Activated naive CD8-positive, alpha-beta T cell treated with anti-CD3 and anti-CD28 coated beads, Interleukin-2, amount 10 ng/mL, durations not matched to agents 7 days and 5 days (primary cell): ENCODE measurements around the gene MINK1. TPM values are rescaled to one million over a fixed set of nuclear protein-coding genes. Genes with fewer than 3 reads are reported as not detected.
A peak's percentile ranks its signal among the peaks of the same experiment; 100 is the strongest.
"Not testable (repeated sequence)": the region's sequence is repeated elsewhere in the genome, so short reads cannot be mapped to it uniquely, and the experiment has no call there.

ENCODE experiments used
- ATAC-seq: fragments of 150-1000 bp; cut with Tn5 transposase; one replicate; pipeline ENCODE4 v1.10.0; 2021; ENCODE audit warnings: low read depth, moderate library complexity
- POLR2A ChIA-PET: fragments of 350-600 bp; sonication (Branson Sonifier 250); formaldehyde crosslinking; loops from one replicate; lab custom pipeline; 2021; ENCODE audit warnings: antibody characterized with exemption; lab: Charles Lee
- DNase-seq: peaks from one replicate; pipeline ENCODE4 v3.0.0; 2021
- H3K27ac Mint-ChIP-seq: one replicate; pipeline ENCODE4 v1.8.0; 2022; ENCODE audit warnings: mild to moderate bottlenecking, mixed read lengths
- H3K27me3 Mint-ChIP-seq: one replicate; pipeline ENCODE4 v1.8.0; 2022; ENCODE audit warnings: mild to moderate bottlenecking, moderate library complexity, mixed read lengths
- H3K36me3 Mint-ChIP-seq: one replicate; pipeline ENCODE4 v1.8.0; 2021; ENCODE audit warnings: mild to moderate bottlenecking, mixed read lengths
- H3K4me1 Mint-ChIP-seq: one replicate; pipeline ENCODE4 v1.8.0; 2021; ENCODE audit warnings: mixed read lengths
- H3K4me3 Mint-ChIP-seq: one replicate; pipeline ENCODE4 v1.8.0; 2022; ENCODE audit warnings: mild to moderate bottlenecking, moderate library complexity, mixed read lengths
- H3K9me3 Mint-ChIP-seq: one replicate; pipeline ENCODE4 v1.8.0; 2021; ENCODE audit warnings: mixed read lengths
- total RNA-seq, 2 experiments: library from RNA; stranded (reverse); gene quantifications; one replicate each; pipeline ENCODE4 v1.2.3, GENCODE V29; 2021

The MINK1 gene
- total RNA-seq, 2 experiments from 2014 or later, result 123 to 128 TPM

DNA sequence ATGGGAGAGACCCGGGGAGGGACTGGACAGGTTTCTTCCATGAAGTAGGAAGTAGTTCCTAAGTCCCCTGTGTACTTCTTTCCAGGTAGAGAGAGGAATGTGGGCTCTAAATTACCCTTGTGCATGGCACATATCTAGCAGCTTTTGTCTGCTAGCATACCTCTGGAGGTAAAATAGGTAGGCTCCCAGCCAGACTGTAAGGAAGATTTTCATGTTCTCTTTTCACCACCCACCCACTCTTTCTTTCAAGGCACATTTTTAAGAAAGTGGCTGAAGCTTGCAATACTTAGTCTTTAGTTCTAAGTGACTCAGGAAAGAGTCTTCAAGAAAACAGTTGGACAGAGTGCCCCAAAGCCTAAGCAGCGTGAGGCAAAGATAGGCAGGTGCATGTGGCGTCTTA, 9.2 kb downstream of the MINK1 start:
- no peaks in the 10 kb centered on the region for H3K9me3 Mint-ChIP-seq
- H3K27me3 Mint-ChIP-seq, result no peaks in the 10 kb centered on the region
- H3K36me3 Mint-ChIP-seq, result peaks cover 16% of the 10 kb centered on the region
- DNase-seq, result no peak
- no peak overlapping the region for H3K27ac Mint-ChIP-seq
- ATAC-seq, result no peak
- POLR2A ChIA-PET, result no interaction called here
- H3K4me3 Mint-ChIP-seq, result no peak overlapping the region
- peaks cover 26% of the 10 kb centered on the region for H3K4me1 Mint-ChIP-seq

DNA sequence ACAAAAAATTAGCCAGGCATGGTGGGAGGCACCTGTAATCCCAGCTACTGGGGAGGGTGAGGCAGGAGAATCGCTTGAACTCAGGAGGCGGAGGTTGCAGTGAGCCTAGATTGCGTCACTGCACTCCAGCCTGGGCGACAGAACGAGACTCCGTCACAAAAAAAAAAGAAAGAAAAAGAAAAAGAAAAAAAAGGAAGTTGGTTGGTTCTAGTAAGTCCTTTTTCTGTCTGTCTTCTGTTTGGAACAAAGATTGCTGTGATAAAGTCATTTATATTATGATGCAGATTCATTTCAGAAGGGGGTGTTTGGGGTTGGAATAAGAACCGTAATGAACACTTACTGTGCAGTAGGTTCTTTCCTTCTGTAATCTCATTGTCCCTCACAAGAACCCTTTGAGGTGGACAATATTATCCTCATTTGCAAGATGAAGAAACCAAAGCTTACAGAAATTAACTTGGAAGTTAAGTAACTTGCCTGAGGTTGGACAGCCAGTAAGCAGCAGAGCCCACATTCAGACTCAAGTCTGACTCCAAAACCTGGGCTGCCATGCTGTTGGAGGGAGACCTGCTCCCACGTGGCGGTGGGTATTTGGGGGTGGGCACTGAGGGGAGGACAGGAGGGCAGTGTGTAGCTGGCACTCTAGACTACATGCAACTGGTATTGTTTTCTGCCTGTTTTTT, 10.3 kb downstream of the MINK1 start:
- DNase-seq (no peak), ATAC-seq (no peak)
- H3K4me3 Mint-ChIP-seq, result no peak overlapping the region
- H3K27me3 Mint-ChIP-seq, result no peaks in the 10 kb centered on the region
- POLR2A ChIA-PET, result no interaction called here
- peaks cover 26% of the 10 kb centered on the region for H3K4me1 Mint-ChIP-seq
- H3K27ac Mint-ChIP-seq, result no peak overlapping the region
- peaks cover 16% of the 10 kb centered on the region for H3K36me3 Mint-ChIP-seq
- no peaks in the 10 kb centered on the region for H3K9me3 Mint-ChIP-seq

DNA sequence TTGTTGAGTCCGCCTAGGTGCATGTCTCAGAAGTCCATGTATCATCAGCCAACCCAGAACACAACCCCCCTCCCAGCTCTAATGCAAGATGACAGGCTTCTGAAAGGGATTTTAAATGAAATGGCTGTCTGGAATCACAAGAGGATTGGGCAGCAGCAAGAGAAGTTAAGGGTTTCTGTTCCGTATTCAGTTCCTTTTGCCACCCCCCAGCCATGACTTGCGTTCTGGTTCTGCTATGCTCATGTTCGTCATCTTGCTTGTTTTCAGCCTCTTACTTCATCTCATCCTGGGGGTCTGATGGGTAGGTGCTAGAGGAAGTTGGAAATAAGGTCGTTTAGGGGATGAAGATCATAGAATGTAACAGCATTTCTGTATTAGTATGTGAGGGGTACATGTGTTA, 12.0 kb downstream of the MINK1 start:
- H3K4me3 Mint-ChIP-seq, result no peak overlapping the region
- H3K27me3 Mint-ChIP-seq, result no peaks in the 10 kb centered on the region
- peaks cover 18% of the 10 kb centered on the region for H3K4me1 Mint-ChIP-seq
- POLR2A ChIA-PET, result no interaction called here
- peaks cover 11% of the 10 kb centered on the region for H3K36me3 Mint-ChIP-seq
- H3K27ac Mint-ChIP-seq, result no peak overlapping the region
- DNase-seq (no peak), ATAC-seq (no peak)
- no peaks in the 10 kb centered on the region for H3K9me3 Mint-ChIP-seq

DNA sequence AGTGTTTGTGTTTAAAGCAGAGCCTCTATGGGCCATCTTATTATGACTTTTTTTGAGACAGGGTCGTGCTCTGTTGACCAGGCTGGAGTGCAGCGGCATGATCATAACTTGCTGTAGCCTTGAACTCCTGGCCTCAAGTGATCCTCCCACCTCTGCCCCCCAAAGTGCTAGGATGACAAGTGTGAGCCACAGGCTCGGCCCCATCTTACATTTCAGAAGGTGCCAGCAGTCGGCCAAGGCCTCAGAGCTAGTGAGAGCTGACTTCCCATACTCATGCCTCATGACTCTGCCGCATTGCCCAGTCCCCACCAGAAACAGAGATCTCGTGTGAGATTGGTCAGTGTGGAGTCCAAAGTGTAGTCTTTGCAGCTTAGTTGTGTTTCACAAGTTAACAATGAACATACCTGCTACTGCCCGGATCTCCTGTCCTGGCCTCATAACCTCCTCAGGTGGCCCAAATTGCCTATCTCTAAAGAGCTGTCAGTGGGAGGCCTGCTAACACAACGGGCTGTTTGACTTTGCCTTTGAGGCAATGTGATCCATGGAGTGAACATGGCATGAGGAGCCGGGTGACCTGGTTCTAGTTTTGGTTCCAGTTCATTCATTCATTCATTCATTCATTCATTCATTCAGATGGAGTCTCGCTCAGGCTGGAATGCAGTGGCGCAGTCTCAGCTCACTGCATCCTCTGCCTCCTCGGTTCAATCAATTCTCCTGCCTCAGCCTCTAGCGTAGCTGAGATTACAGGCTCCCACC, 13.7 kb downstream of the MINK1 start:
- peaks cover 3% of the 10 kb centered on the region for H3K9me3 Mint-ChIP-seq
- peaks cover 7% of the 10 kb centered on the region for H3K4me1 Mint-ChIP-seq
- no peak overlapping the region for H3K27ac Mint-ChIP-seq

DNA sequence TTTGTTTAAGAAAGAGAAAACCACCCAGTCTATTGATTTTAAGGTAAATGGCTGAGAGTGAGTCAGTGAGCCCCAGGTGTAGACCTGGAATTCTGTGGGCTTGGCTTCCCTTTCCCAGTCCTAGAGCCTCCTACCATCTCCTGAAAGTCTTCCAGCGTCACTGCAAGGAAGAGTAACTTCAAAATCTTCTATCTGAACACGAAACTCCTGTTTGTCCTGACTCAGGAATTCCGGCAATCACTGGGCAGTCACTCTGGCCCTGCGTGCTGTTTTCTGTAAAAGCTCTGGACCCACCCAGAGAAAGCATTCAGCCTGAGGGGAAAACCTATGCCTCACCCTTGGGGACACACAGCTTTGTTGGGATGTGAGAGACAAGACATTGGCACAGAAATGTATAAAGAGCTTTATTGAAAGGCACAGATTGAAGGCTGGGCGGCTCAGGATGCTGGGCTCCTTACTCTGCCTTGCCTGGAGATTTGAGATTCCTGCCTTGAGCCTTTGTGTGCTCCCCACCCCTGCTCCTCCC, 15.9 kb downstream of the MINK1 start:
- Mint-ChIP-seq H3K27ac (no peak overlapping the region), H3K4me1 (peaks cover 11% of the 10 kb centered on the region), H3K27me3 (peaks cover 4% of the 10 kb centered on the region), H3K36me3 (peaks cover 24% of the 10 kb centered on the region), H3K4me3 (no peak overlapping the region), H3K9me3 (peaks cover 9% of the 10 kb centered on the region)
- ATAC-seq (no peak), DNase-seq (no peak)
- POLR2A ChIA-PET, result no interaction called here

More for the DNA sequence above, 13.7 kb downstream of the MINK1 start:
- no peak overlapping the region for H3K4me3 Mint-ChIP-seq
- POLR2A ChIA-PET, result no interaction called here
- ATAC-seq (no peak), DNase-seq (no peak)
- H3K36me3 Mint-ChIP-seq, result peaks cover 17% of the 10 kb centered on the region
- H3K27me3 Mint-ChIP-seq, result peaks cover 4% of the 10 kb centered on the region

DNA sequence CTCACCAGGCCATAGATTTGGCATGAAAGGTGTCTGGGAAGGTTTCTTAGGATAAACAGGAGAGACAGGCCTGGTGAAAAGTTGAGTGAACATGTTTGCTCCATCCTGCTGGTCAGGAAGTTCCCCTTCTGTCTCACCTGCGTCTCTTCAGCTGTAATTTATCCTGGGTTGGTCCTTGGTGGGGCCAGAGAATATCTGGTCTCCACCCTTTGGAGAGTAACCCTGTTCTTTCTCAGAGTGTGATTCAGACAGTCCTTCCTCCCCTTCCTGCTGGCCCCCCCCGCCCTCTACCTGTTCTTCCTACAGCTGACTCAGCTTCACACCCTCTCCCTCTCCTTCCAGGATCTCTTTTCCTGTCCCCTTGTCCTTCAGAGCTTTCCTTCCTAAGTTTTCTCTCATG, 17.1 kb downstream of the MINK1 start:
- Mint-ChIP-seq H3K4me1 (peaks cover 14% of the 10 kb centered on the region), H3K36me3 (peaks cover 25% of the 10 kb centered on the region), H3K4me3 (no peak overlapping the region), H3K9me3 (peaks cover 9% of the 10 kb centered on the region), H3K27ac (no peak overlapping the region), H3K27me3 (peaks cover 4% of the 10 kb centered on the region)
- POLR2A ChIA-PET, result no interaction called here
- DNase-seq, result no peak
- no peak for ATAC-seq

DNA sequence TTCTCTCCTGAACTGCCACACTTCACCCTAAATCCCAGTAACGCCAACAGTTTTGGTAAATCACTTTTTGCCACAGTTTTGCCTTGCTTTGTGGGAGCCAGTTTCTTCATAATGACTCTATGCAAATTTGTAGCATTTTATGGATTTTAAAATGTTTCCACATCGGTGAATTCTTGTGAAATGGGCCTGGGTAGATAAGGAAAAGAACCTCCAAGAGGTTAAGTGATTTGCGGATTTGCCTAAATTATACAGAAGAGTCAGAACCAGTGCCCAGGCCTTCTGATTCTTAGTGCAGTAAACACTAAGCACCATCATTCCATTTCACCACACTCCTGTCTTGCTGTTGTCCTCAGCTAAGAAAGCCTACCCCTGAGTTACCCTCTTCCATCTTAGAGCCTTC, 17.9 kb downstream of the MINK1 start:
- peaks cover 9% of the 10 kb centered on the region for H3K9me3 Mint-ChIP-seq
- H3K27me3 Mint-ChIP-seq, result peaks cover 4% of the 10 kb centered on the region
- DNase-seq, result no peak
- no peak overlapping the region for H3K4me3 Mint-ChIP-seq
- H3K4me1 Mint-ChIP-seq, result peaks cover 14% of the 10 kb centered on the region
- POLR2A ChIA-PET, result interaction anchor here (0.6 kb wide), 1 partner anchor 343 kb away, joined by 3 read pairs; no protein-coding TSS in a partner anchor
- H3K36me3 Mint-ChIP-seq, result peaks cover 25% of the 10 kb centered on the region
- H3K27ac Mint-ChIP-seq, result no peak overlapping the region
- no peak for ATAC-seq

DNA sequence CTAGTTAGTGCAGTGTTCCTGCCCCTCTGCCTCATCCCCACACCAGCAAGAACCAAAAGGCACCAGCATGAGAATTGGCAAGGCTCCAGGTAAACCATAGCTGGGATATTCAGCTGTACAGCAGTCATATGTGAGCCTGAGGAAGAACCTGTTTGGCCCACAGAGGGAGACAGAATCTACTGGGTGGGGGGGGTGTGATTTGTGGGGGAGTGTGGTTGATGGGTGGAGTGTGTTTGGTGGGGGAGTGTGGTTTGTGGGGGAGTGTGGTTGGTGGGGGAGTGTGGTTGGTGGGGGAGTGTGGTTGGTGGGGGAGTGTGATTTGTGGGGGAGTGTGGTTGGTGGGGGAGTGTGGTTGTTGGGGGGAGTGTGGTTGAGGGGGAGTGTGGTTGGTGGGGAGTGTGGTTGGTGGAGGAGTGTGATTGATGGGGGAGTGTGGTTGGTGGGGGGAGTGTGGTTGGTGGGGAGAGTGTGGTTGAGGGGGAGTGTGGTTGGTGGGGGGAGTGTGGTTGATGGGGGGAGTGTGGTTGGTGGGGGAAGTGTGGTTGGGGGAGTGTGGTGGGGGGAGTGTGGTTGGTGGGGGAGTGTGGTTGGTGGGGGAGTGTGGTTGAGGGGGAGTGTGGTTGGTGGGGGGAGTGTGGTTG, 19.5 kb downstream of the MINK1 start:
- POLR2A ChIA-PET, result no interaction called here
- no peak for DNase-seq
- H3K4me3 Mint-ChIP-seq, result no peak overlapping the region

DNA sequence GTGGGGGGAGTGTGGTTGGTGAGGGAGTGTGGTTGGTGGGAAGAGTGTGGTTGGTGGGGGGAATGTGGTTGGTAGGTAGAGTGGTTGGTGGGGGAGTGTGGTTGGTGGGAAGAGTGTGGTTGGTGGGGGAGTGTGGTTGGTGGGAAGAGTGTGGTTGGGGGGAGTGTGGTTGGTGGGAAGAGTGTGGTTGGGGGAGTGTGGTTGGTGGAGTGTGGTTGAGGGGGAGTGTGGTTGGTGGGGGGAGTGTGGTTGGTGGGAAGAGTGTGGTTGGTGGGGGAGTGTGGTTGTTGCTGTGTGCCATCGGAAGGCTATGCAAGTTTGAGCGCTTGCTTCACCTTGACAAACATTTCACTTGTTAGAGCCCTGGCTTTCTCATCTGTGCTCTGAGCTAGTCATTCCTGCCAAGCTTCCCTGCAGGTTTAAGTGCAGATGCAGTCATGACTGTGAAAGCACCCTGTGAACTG, 20.1 kb downstream of the MINK1 start:
- Mint-ChIP-seq H3K9me3 (peaks cover 9% of the 10 kb centered on the region), H3K27me3 (peaks cover 4% of the 10 kb centered on the region), H3K4me1 (peaks cover 12% of the 10 kb centered on the region), H3K4me3 (peak overlapping the region; percentile 10), H3K36me3 (peaks cover 30% of the 10 kb centered on the region), H3K27ac (peak overlapping the region; percentile 83)
- ATAC-seq, result no peak
- DNase-seq, result no peak
- POLR2A ChIA-PET, result no interaction called here

More for the DNA sequence above, 19.5 kb downstream of the MINK1 start:
- Mint-ChIP-seq H3K9me3 (peaks cover 9% of the 10 kb centered on the region), H3K36me3 (peaks cover 31% of the 10 kb centered on the region), H3K27me3 (peaks cover 4% of the 10 kb centered on the region), H3K4me1 (peaks cover 12% of the 10 kb centered on the region), H3K27ac (peak overlapping the region; percentile 76)
- no peak for ATAC-seq

DNA sequence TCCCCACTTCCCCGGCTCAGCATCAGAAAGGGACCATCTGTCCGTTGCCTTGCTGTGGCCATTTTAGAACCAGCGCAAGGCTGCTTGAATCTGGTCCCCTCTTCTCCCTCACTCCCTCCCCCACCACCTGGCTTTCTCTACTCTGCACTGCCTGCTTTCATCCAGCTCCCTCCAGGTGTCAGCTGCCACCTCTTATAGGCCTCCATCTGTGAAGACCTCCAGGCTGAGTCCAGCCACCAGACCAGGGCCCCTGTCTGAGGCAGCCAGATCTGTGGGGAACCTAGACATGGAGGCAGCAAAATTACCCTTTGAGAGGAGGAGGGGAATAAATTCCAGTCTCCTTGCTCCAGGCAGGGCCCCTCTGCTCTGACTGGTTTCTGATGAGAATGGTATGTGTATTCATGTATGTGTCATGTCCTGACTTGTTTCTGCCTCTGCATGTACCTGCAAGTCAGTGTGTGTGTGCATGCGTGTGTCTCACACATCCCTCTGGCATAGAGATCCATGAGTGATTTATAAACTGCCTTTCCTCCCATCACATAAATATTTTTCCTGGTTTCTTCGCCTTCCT, 21.1 kb downstream of the MINK1 start:
- POLR2A ChIA-PET, result no interaction called here
- no peak overlapping the region for H3K4me3 Mint-ChIP-seq
- DNase-seq, result no peak
- peaks cover 9% of the 10 kb centered on the region for H3K9me3 Mint-ChIP-seq
- peaks cover 4% of the 10 kb centered on the region for H3K27me3 Mint-ChIP-seq
- no peak overlapping the region for H3K27ac Mint-ChIP-seq
- ATAC-seq, result no peak
- peaks cover 12% of the 10 kb centered on the region for H3K4me1 Mint-ChIP-seq
- H3K36me3 Mint-ChIP-seq, result peaks cover 30% of the 10 kb centered on the region

DNA sequence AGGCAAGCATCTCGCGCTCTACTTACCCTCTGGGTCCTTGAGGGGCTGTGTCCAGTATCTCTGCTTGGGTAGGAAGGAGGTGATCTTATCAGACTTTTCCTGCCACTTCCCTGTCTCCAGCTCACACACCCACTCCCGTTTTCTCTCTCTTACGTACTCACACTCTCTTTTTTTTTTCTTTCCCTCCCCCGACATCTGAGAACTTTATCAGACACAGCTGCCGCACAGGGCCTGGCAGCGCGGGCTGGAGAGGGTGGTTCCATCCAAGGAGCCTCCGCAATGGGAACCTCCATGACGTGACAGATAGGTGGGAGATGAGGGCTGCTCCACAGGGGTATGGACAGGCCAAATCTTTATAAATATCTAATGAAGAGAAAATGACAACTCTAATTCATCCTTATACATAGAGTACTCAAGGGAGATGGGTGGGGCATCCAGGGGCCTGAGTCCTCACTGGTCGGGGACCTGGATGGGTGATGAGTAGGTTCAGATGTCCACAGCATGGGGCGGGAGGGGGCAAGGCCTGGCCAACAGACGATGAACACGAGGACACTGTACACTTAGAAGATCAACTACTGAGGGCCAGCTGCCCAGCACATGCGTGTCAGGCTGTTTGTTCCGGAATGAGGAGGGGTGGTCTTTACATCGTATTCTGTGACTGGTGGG, 23.3 kb downstream of the MINK1 start:
- DNase-seq (no peak), ATAC-seq (no peak)
- no peak overlapping the region for H3K4me3 Mint-ChIP-seq
- peaks cover 6% of the 10 kb centered on the region for H3K9me3 Mint-ChIP-seq
- H3K27ac Mint-ChIP-seq, result peak overlapping the region; percentile 30
- peaks cover 8% of the 10 kb centered on the region for H3K4me1 Mint-ChIP-seq
- H3K36me3 Mint-ChIP-seq, result peaks cover 25% of the 10 kb centered on the region
- no peaks in the 10 kb centered on the region for H3K27me3 Mint-ChIP-seq
- POLR2A ChIA-PET, result no interaction called here

DNA sequence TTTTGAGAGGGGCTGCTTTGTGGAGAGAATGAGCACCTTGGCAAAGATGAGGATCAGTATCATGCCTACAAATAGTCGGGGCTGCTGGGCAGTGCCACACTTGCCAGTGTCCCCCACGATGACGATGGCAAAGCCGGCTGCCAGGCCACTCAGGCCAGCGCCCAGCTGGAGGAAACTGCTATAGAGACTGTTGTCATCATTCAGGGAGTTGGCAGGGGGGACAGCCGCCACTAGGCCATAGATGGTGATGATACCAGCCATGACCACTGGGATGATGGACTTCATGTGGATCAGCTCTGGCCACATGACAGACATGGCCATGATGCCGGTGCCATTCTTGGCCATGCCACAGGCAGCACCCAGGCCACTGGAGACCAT, 23.8 kb downstream of the MINK1 start:
- Mint-ChIP-seq H3K36me3 (peaks cover 24% of the 10 kb centered on the region), H3K27ac (no peak overlapping the region), H3K9me3 (peaks cover 6% of the 10 kb centered on the region), H3K27me3 (no peaks in the 10 kb centered on the region), H3K4me1 (peaks cover 8% of the 10 kb centered on the region), H3K4me3 (no peak overlapping the region)
- POLR2A ChIA-PET, result no interaction called here
- DNase-seq, result no peak
- no peak for ATAC-seq

DNA sequence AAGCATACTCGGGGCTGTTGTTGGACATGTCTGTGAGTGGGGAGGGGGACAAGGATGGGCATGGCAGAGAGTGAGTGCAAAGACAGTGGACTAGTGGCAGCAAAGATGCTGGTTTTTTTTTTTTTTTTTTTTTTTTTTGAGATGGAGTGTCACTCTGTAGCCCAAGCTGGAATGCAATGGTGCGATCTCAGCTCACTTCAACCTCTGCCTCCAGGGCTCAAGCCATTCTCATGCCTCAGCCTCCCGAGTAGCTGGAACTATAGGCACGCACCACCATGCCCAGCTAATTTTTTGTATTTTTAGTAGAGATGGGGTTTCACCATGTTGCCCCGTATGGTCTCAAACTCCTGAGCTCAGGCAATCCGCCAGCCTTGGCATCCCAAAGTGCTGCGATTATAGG, 24.2 kb downstream of the MINK1 start:
- H3K36me3 Mint-ChIP-seq, result peaks cover 20% of the 10 kb centered on the region
- H3K4me3 Mint-ChIP-seq, H3K27me3 Mint-ChIP-seq, H3K4me1 Mint-ChIP-seq, POLR2A ChIA-PET, ATAC-seq, DNase-seq, H3K9me3 Mint-ChIP-seq, H3K27ac Mint-ChIP-seq: not testable (repeated sequence)
